Measurements from ENCODE around the gene USP17L11.
"Not testable (repeated sequence)": the region's sequence is repeated elsewhere in the genome, so short reads cannot be mapped to it uniquely, and the experiment has no call there.

The USP17L11 gene

GRCh38 chr4:9215105-9215504 lies at the start of gene USP17L11:
USP17L11 (plus strand) TSS chr4:9215405; CDS start chr4:9215405, 0 bp downstream.
- DNase-seq: not testable (repeated sequence)

GRCh38 chr4:9165990-9166389 lies 49.2 kb upstream of the USP17L11 start:
- DNase-seq: not testable (repeated sequence)

DNA sequence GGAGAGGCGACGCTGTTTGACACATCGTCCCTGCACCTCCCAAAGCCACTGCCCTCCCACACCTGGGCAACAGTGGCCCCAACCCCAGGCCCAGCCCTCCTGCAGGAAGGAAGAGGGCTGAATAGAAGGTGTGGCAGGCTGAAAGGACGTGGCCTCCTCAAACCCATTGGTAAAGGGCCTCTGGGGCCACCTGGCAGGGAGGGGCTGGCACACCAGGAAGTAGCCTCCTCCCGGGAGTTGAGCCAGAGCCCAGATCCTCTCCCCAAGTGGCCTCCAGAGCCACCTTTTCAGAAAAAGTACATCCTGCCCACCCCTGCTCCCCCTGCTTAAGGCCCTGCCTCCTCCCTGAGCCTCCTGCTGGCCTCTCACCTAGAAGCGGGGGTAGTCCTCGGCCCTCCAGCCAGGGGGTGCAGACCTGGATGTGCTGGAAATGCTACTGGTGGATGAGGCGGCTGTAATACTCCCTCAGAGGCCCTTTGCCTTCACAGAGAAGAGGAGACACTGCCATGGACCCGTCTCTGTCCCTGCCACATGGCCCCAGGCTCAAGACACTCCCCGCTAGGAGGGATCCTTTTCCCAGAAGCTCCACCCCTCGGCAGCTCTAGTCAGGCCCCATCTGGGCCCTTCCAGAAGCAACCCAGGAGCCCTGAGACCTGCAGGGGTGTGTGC lies 45.3 kb upstream of the USP17L11 start, which contains the start of gene FAM90A26:
FAM90A26 (plus strand) TSS at position 619 of the 669 bp plus-strand sequence. CDS start 2,764 bp downstream, outside the sequence.
- DNase-seq: not testable (repeated sequence)

- not testable (repeated sequence) for DNase-seq
Measured at GRCh38 chr4:9210357-9210756, 4.8 kb upstream of the USP17L11 start, which contains the start of gene USP17L10. USP17L10 (plus strand) TSS chr4:9210657; CDS start chr4:9210657, 0 bp downstream.

- DNase-seq: not testable (repeated sequence)
Measured at GRCh38 chr4:9214701-9215100, 504 bp upstream of the USP17L11 start.

- not testable (repeated sequence) for DNase-seq
Measured at GRCh38 chr4:9219852-9220251, 4.6 kb downstream of the USP17L11 start, which contains the start of gene USP17L12. USP17L12 (plus strand) TSS chr4:9220152; CDS start chr4:9220152, 0 bp downstream.

GRCh38 chr4:9224596-9224995 lies 9.4 kb downstream of the USP17L11 start, which contains the start of gene USP17L13:
USP17L13 (plus strand) TSS chr4:9224896; CDS start chr4:9224896, 0 bp downstream.
- DNase-seq: not testable (repeated sequence)

GRCh38 chr4:9230249-9230648 lies 15.0 kb downstream of the USP17L11 start:
- not testable (repeated sequence) for DNase-seq

- DNase-seq: not testable (repeated sequence)
Measured at GRCh38 chr4:9234085-9234484, 18.9 kb downstream of the USP17L11 start, which contains the start of gene USP17L15. USP17L15 (plus strand) TSS chr4:9234385; CDS start chr4:9234385, 0 bp downstream.

DNA sequence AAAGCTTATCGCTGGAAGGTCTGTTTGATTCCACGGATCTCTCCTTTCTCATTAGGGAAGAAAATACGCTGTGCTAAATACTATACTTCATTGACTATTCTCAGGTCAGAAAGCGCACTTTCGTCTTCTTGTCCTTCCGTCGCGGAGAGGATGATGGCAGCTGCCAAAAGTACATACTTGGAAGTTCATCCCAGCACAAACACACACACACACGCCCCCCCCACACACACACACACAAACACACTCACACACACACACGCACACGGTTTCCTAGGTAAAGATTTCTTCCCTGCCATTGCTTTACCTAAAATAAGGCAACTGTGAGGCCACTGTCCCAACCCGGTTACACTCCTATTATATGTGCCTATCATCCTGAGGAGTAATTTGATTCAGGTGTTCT lies 23.3 kb downstream of the USP17L11 start:
- not testable (repeated sequence) for DNase-seq

DNA sequence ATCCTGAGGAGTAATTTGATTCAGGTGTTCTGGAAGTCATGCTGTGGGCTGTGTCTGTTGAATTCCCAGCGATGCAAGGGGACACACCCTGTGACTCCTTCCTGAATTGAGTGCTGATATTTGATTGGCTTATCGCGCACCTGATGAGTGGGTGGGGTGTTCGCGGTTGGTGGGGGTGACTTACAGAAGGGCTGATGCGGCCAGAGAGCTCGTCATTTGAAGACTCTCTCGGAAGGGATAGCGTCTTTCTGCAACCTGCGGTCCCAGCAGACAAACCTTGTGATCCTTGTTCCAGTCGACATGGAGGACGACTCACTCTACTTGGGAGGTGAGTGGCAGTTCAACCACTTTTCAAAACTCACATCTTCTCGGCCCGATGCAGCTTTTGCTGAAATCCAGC lies 28.4 kb downstream of the USP17L11 start, which contains the start of gene USP17L17:
USP17L17 (plus strand) TSS at position 301 of the 400 bp plus-strand sequence; CDS start at position 301, 0 bp downstream.
- DNase-seq: not testable (repeated sequence)

- not testable (repeated sequence) for DNase-seq
Measured at GRCh38 chr4:9247953-9248680, 32.9 kb downstream of the USP17L11 start, which contains the start of gene USP17L18. USP17L18 (plus strand) TSS chr4:9248630; CDS start chr4:9248630, 0 bp downstream.

DNA sequence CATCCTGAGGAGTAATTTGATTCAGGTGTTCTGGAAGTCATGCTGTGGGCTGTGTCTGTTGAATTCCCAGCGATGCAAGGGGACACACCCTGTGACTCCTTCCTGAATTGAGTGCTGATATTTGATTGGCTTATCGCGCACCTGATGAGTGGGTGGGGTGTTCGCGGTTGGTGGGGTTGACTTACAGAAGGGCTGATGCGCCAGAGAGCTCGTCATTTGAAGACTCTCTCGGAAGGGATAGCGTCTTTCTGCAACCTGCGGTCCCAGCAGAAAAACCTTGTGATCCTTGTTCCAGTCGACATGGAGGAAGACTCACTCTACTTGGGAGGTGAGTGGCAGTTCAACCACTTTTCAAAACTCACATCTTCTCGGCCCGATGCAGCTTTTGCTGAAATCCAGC lies 37.9 kb downstream of the USP17L11 start, which contains the start of gene USP17L19:
USP17L19 (plus strand) TSS at position 301 of the 400 bp plus-strand sequence; CDS start at position 301, 0 bp downstream.
- DNase-seq: not testable (repeated sequence)

DNA sequence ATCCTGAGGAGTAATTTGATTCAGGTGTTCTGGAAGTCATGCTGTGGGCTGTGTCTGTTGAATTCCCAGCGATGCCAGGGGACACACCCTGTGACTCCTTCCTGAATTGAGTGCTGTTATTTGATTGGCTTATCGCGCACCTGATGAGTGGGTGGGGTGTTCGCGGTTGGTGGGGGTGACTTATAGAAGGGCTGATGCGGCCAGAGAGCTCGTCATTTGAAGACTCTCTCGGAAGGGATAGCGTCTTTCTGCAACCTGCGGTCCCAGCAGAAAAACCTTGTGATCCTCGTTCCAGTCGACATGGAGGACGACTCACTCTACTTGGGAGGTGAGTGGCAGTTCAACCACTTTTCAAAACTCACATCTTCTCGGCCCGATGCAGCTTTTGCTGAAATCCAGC lies 42.6 kb downstream of the USP17L11 start, which contains the start of gene USP17L20:
USP17L20 (plus strand) TSS at position 301 of the 400 bp plus-strand sequence; CDS start at position 301, 0 bp downstream.
- not testable (repeated sequence) for DNase-seq

DNA sequence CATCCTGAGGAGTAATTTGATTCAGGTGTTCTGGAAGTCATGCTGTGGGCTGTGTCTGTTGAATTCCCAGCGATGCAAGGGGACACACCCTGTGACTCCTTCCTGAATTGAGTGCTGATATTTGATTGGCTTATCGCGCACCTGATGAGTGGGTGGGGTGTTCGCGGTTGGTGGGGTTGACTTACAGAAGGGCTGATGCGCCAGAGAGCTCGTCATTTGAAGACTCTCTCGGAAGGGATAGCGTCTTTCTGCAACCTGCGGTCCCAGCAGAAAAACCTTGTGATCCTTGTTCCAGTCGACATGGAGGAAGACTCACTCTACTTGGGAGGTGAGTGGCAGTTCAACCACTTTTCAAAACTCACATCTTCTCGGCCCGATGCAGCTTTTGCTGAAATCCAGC lies 47.4 kb downstream of the USP17L11 start, which contains the start of gene USP17L21:
USP17L21 (plus strand) TSS at position 301 of the 400 bp plus-strand sequence; CDS start at position 301, 0 bp downstream.
- not testable (repeated sequence) for DNase-seq
